ENCODE results near the gene PKP2.

GRCh38 chr12:32755654-32756475, 140.7 kb downstream of the PKP2 start, which contains the start of gene YARS2:
- TF ChIP-seq CTCF (IDR thresholded peaks at IDR 0.05; ENCODE audit: low read depth, low read length), result peak; percentile 77
- peak; percentile 32 for TF ChIP-seq MAX (IDR thresholded peaks at IDR 0.05; ENCODE audit: low read depth, low read length)
